Sigmoid colon (tissue), 7 donors: Measurements from ENCODE around the gene BORCS6. TPM values are rescaled to one million over a fixed set of nuclear protein-coding genes. Genes with fewer than 3 reads are reported as not detected.

Experiments
- DNase-seq: peaks from one replicate; pipeline ENCODE4 v3.0.0-alpha.2; 2019
- H3K27ac ChIP-seq, 4 donors: fragments of 200-600 bp; sonication (generic); one replicate each; pipeline ENCODE4 v1.5.1; 2016 to 2019; ENCODE audit warnings: mild to moderate bottlenecking in 1 of 4
- H3K27me3 ChIP-seq, 3 donors: fragments of 200-600 bp; sonication (generic); one replicate each; pipeline ENCODE4 v1.5.1; 2019; ENCODE audit warnings: mild to moderate bottlenecking in 1 of 3
- H3K36me3 ChIP-seq, 4 donors: fragments of 200-600 bp; sonication (generic); one replicate each; pipeline ENCODE4 v1.5.1; 2016 to 2019
- H3K4me1 ChIP-seq, 4 donors: fragments of 200-600 bp; sonication (generic); one replicate each; pipeline ENCODE4 v1.5.1; 2017 to 2019
- H3K4me3 ChIP-seq, 4 donors: fragments of 200-600 bp; sonication (generic); one replicate each; pipeline ENCODE4 v1.5.1; 2017 to 2019; ENCODE audit warnings: mild to moderate bottlenecking in 2 of 4, moderate library complexity in 1 of 4
- H3K9me3 ChIP-seq, 4 donors: fragments of 200-600 bp in 3 of 4; sonication (generic) in 3 of 4; one replicate each; pipeline versions ENCODE4 v1.5.1 to v1.6.1; 2013 to 2019
- EP300 ChIP-seq, 4 donors: sonication (generic); formaldehyde crosslinking; IDR thresholded peaks; one replicate each; pipeline ENCODE4 v1.6.1; 2017; ENCODE audit warnings: antibody characterized with exemption in 4 of 4
- POLR2A ChIP-seq, 2 donors: fragments of 450-650 bp; IDR thresholded peaks; one replicate each; pipeline ENCODE4 v1.6.1; 2016; ENCODE audit warnings: antibody characterized with exemption in 2 of 2, mild to moderate bottlenecking in 2 of 2, moderate library complexity in 2 of 2
- POLR2AphosphoS5 ChIP-seq, 4 donors: sonication (generic); formaldehyde crosslinking; IDR thresholded peaks; one replicate each; pipeline ENCODE4 v1.6.1; 2017; ENCODE audit warnings: antibody characterized with exemption in 4 of 4
- WGBS, 2 donors: extraction: QIAGEN DNeasy Blood & Tissue Kit; methylation state at CpG; one replicate each; pipeline ENCODE4 v1.1.7; 2013; 5-methylcytosine and 5-hydroxymethylcytosine counted together
- intact Hi-C: fragments of 100-400 bp; cut with DNase I; formaldehyde crosslinking; loops from one replicate; pipeline ENCODE4 v1.15.1; 2023
- polyA plus RNA-seq, 3 donors: library from polyadenylated mRNA; stranded (reverse); fragments of 200-250 nt; gene quantifications; one replicate each; pipeline ENCODE4 v1.2.3, GENCODE V29; 2013
- total RNA-seq, 4 donors: library from RNA; depleted of rRNA; stranded (reverse); fragments of >200 nt; gene quantifications; one replicate each; pipeline ENCODE4 v1.1.0, GENCODE V29; 2016
- TF ChIP-seq, protein P1 (sequence below), 4 experiments: fragments of 450-650 bp in 3 of 4; fragments of 200-600 bp in 1 of 4; IDR thresholded peaks; one replicate each; pipeline ENCODE4 v1.5.1; 2016 to 2019; ENCODE audit warnings: antibody characterized with exemption in 4 of 4, mild to moderate bottlenecking in 3 of 4, moderate library complexity in 2 of 4
- donor health status: healthy with polysubstance abuse.
- donor health status: Bipolar disorder and iron deficiency.
- donor health status: healthy.

Gene BORCS6
- total and polyA plus RNA-seq, 7 donors: 7.7 to 17.7 (median 13.9) TPM

- no peak for TF ChIP-seq POLR2AphosphoS5 (IDR thresholded peaks at IDR 0.05)
- TF ChIP-seq EP300 (IDR thresholded peaks at IDR 0.05): no peak
- TF ChIP-seq, protein P1, sequence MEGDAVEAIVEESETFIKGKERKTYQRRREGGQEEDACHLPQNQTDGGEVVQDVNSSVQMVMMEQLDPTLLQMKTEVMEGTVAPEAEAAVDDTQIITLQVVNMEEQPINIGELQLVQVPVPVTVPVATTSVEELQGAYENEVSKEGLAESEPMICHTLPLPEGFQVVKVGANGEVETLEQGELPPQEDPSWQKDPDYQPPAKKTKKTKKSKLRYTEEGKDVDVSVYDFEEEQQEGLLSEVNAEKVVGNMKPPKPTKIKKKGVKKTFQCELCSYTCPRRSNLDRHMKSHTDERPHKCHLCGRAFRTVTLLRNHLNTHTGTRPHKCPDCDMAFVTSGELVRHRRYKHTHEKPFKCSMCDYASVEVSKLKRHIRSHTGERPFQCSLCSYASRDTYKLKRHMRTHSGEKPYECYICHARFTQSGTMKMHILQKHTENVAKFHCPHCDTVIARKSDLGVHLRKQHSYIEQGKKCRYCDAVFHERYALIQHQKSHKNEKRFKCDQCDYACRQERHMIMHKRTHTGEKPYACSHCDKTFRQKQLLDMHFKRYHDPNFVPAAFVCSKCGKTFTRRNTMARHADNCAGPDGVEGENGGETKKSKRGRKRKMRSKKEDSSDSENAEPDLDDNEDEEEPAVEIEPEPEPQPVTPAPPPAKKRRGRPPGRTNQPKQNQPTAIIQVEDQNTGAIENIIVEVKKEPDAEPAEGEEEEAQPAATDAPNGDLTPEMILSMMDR (IDR thresholded peaks at IDR 0.05): no peak
- no peak for TF ChIP-seq POLR2A (IDR thresholded peaks at IDR 0.05)
- H3K36me3 ChIP-seq: no peaks in the 10 kb centered on the region
- WGBS, 2 donors: 87 to 91% methylated on average over 3 of the region's 3 CpGs
- no peak overlapping the region for H3K27ac ChIP-seq
- intact Hi-C loops: no loop called here
- H3K4me3 ChIP-seq: no peak overlapping the region
- no peaks in the 10 kb centered on the region for H3K27me3 ChIP-seq
- peaks cover 0 to 18% (median 17%) of the 10 kb centered on the region in 4 donors for H3K4me1 ChIP-seq
- no peaks in the 10 kb centered on the region for H3K9me3 ChIP-seq
- no peak for DNase-seq
Measured at GRCh38 chr17:8167526-8167925, 22.5 kb downstream of the BORCS6 start.

DNA sequence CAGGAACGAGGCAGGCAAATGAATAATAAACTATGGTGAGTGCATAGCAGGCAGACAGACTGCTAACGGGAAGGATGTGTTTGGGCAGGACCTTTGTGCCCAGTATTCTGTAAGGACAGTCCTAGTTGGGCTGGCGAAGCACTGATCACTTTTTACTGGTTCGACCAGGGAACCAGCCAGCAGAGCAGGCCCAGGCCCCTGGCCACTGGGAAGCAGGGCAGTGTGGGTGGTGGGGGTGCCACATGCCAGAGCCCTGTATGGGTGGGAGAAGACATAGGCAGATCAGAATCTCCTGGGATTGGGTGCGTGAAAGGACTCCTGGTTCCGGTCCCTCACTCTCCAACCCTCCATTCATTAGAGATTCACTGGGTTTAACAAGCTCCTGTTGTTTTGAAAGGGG is 23.2 kb downstream of the BORCS6 start:
- H3K4me1 ChIP-seq: peaks cover 0 to 22% (median 20%) of the 10 kb centered on the region in 4 donors
- TF ChIP-seq, protein P1 (IDR thresholded peaks at IDR 0.05): no peak
- TF ChIP-seq EP300 (IDR thresholded peaks at IDR 0.05) (no peak), POLR2AphosphoS5 (IDR thresholded peaks at IDR 0.05) (no peak), POLR2A (IDR thresholded peaks at IDR 0.05) (no peak)
- H3K4me3 ChIP-seq: no peak overlapping the region
- intact Hi-C loops: no loop called here
- no peak overlapping the region for H3K27ac ChIP-seq
- H3K9me3 ChIP-seq: no peaks in the 10 kb centered on the region
- no peak for DNase-seq
- no peaks in the 10 kb centered on the region for H3K27me3 ChIP-seq
- WGBS, 2 donors: 92 to 93% methylated on average over 6 of the region's 6 CpGs
- no peaks in the 10 kb centered on the region for H3K36me3 ChIP-seq

DNA sequence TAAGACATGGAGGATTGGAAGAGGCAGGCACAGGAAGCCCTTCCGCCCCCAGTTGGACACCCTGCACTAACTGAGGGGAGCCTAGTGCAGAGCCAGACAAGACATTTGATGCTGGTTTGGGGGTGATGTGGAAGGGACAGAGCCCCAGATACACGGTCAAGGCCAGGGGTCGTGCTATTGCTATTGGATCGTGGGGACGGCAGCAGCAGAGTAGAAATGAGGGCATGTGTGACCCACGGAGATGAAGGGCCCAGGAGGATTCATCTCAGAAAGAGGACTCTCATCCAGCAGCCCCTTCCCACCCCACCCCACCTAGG is 25.2 kb downstream of the BORCS6 start:
- peaks cover 0 to 40% (median 35%) of the 10 kb centered on the region in 4 donors for H3K4me1 ChIP-seq
- 74 to 77% methylated on average over 6 of the region's 6 CpGs for WGBS, 2 donors
- TF ChIP-seq, protein P1 (IDR thresholded peaks at IDR 0.05): no peak
- TF ChIP-seq EP300 (IDR thresholded peaks at IDR 0.05) (no peak), POLR2A (IDR thresholded peaks at IDR 0.05) (no peak), POLR2AphosphoS5 (IDR thresholded peaks at IDR 0.05) (no peak)
- intact Hi-C loops: loop anchor here (5.0 kb wide), 1 partner anchor 58 kb away; no protein-coding TSS in a partner anchor
- H3K27me3 ChIP-seq: no peaks in the 10 kb centered on the region
- no peaks in the 10 kb centered on the region for H3K9me3 ChIP-seq
- peaks cover 0 to 14% (median 10%) of the 10 kb centered on the region in 4 donors for H3K36me3 ChIP-seq
- DNase-seq: peak; percentile 63
- H3K4me3 ChIP-seq: no peak overlapping the region
- H3K27ac ChIP-seq: peak overlapping the region; percentile 98 to 100 (median 99)

DNA sequence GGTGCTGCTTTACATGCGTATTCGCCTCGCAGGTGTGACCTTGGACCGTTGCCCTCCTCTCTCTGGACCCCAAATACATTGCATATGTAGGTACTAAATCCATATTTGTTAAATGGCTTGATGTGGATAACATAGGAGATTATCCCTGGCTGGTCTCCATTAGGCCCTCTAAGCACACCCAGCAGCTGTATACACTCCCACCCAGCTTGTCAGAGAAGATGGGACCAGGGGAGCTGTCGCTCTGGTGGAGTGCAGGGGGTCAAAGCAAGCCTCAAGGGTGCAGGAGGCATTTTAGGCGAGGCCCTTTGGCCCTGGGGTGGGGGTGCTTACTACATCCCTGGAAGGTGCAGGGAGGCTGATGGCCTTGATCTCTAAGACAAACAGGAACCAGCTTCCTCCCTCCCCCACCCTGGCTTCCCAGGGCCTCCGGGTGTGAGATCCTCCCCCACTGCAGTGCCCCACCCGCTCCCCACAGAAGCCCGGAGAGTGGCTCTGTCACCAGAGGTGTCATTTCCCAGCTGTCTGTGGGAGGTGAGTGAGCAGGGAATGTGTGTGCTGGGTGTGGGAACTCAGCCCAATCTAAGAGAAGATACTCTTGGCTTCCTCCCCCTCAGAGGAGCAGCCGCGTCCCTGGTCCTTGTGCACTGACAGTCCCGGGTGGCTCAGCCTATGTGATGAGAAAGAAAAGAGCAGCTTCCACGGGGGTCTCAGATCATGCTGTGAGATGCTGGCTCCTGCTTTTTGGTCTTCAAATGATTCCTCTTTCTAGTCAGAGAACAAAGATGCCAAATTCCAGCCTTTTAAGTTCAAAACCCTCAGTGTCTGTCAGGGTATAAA is 25.8 kb downstream of the BORCS6 start:
- no peak overlapping the region for H3K4me3 ChIP-seq
- H3K4me1 ChIP-seq: peaks cover 0 to 45% (median 40%) of the 10 kb centered on the region in 4 donors
- 13 to 31% methylated on average over 13 of the region's 13 CpGs for WGBS, 2 donors
- peak; percentile 92 for DNase-seq
- H3K27ac ChIP-seq: peak overlapping the region; percentile 98 to 100 (median 99)
- H3K27me3 ChIP-seq: no peaks in the 10 kb centered on the region
- H3K36me3 ChIP-seq: peaks cover 0 to 20% (median 13%) of the 10 kb centered on the region in 4 donors
- TF ChIP-seq POLR2A (IDR thresholded peaks at IDR 0.05) (no peak), POLR2AphosphoS5 (IDR thresholded peaks at IDR 0.05) (peak in 2 of 4 donors; percentile 21 to 63), EP300 (IDR thresholded peaks at IDR 0.05) (no peak)
- TF ChIP-seq, protein P1 (IDR thresholded peaks at IDR 0.05): no peak
- H3K9me3 ChIP-seq: no peaks in the 10 kb centered on the region
- intact Hi-C loops: loop anchor here (5.0 kb wide), 1 partner anchor 58 kb away; no protein-coding TSS in a partner anchor
